ENCODE data around the gene CD8B.
"Not testable (repeated sequence)": the region's sequence is repeated elsewhere in the genome, so short reads cannot be mapped to it uniquely, and the experiment has no call there.

CD8B gene

GRCh38 chr2:86835548-86835889 is 26.2 kb downstream of the CD8B start:
- DNase-seq = not testable (repeated sequence)

DNA sequence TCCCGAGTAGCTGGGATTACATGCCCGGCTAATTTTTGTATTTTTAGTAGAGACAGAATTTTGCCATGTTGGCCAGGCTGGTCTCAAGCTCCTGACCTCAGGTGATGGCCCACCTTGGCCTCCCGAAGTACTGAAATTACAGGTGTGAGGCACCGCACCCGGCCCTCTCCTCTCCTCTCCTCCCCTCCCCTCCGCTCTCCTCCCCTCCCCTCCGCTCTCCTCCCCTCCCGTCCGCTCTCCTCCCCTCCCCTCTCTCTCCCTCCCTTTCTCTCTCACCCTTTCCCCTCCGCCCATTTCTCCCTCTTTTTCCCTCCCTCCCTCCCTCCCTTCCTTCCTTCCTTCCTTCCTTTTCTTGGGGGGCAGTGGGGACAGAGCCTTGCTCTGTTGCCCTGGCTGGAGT is 28.4 kb downstream of the CD8B start:
- DNase-seq = no peak

GRCh38 chr2:86832334-86833096 is 29.2 kb downstream of the CD8B start:
- DNase-seq = no peak

DNA sequence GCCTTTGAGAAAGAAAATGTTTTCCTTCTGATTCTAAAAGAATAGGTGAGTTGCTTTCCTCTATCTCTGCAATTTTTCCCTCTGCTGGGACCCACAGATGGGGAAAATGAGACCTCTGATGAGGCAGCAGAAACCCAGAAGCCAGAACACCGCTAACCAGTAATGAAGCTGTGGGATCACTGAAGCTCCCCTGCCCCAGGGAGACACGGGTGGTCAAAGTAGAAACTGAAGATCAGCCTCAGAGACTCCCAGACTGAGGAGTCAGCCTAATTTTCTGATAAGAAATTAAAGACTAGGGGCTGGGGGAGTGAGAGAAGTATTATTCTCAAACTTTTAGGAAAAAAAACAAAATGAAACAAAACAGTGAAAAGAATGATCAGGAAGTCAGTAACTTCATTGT is 30.1 kb downstream of the CD8B start:
- DNase-seq = no peak

DNA sequence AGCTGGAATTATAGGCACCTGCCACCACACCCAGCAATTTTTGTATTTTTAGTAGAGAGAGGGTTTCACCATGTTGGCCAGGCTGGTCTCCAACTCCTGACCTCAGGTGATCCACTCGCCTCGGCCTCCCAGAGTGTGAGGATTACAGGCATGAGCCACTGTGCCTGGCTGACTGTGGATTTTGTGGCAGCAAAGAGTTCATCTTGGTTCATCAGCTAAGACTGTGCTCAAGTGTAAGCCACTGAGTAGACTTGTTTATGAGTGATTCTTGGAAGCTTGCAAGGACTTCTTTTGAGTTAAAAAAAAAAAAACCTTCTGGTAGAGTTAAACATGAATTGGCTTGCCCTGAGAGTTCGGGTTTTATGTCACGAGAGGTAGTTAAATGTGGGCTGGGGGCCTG is 34.7 kb downstream of the CD8B start:
- DNase-seq = no peak

GRCh38 chr2:86825693-86826381 is 35.8 kb downstream of the CD8B start:
- DNase-seq = peak in 1 of 2 donors; percentile 13

- DNase-seq = peak in 1 of 2 donors; percentile 10
Measured at GRCh38 chr2:86825036-86825692, 36.5 kb downstream of the CD8B start.

GRCh38 chr2:86822668-86823345 is 38.9 kb downstream of the CD8B start:
- DNase-seq = no peak

DNA sequence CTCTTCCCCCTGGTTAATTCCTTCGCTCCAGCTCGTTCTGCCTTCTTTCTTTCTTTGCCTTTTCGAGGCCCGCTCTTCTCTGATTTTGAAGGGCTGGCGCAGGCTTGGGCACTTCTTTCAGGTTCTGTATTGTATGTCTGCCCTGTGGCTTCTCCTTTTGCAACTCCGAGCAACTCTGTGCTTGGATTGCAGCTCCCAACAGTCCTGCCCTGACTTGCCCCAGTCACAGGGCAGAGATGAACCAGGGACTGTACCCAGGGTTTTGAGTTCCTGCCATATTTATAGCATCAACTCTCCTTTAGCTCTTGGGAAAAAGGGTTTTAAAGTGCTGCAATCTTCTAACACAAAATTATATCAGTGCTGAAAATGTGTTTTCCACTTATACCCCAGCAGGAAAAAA is 39.8 kb downstream of the CD8B start:
- no peak for DNase-seq

DNA sequence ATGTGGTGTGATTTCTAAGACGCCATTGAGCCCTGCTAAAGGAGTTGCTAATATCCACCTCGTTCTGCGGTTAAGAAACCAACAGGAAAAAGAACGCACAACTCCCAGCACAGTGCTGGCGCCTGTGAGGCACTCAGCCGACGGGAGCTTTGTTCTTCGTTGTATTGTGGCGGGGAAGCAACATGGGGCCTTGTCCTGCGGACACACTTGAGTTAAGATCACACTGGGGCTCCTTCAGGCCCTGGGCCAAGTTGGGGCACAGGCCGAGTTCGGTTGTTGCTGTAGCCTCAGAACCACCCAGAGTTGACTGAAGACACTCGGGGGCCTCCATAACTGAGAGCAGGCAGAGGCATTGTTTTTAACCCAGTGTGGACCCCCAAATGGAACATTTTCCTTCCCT is 40.4 kb downstream of the CD8B start:
- no peak for DNase-seq

- no peak for DNase-seq
Measured at GRCh38 chr2:86818957-86819356, 42.7 kb downstream of the CD8B start.

DNA sequence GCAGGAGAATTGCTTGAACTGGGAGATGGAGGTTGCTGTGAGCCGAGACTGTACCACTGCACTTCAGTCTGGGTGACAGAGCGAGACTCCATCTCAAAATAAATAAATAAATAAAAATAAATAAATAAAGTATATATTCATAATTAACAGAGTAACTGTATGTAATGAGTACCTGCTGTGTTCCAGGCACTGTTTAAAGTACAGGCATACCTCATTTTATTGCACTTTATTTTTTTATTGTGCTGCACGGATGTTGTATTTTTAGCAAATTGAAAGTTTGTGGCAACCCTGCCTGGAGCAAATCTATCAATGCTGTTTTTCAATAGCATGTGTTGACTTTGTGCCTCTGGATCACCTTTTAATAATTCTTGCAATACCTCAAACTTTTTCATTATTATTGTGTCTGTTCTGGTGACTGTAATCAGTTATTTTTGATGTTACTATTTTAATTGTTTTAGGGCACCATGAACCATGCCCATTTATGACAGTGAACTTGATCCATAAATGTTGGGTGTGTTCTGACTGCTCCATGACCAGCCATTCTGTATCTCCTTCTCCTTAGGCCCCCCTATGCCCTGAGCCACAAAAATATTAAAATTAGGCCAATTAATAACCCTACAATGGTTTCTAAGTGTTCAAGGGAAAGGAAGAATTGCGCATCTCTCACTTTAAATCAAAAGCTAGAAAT is 43.4 kb downstream of the CD8B start:
- no peak for DNase-seq

DNA sequence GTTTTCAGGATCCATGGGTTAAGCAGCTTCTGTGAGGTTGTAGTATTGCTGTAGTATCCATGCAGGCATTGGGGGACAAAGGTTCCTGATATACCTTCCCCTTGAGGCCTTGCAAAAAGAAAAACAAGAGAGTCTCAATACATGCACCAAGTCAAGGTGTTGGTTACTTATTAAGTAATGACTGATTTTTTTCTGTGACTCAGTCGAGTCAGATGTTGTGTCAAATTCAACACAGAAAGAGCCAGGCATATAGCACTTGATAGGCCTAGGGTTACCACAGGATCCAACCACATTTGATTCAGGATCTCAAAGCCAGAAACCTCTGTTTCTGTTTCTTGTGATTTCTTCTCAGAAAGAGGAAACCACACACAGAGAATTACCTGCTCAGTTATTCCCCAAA is 46.1 kb downstream of the CD8B start:
- no peak for DNase-seq

- DNase-seq = no peak
Measured at GRCh38 chr2:86809481-86810121, 52.1 kb downstream of the CD8B start.

GRCh38 chr2:86808315-86809161 is 53.1 kb downstream of the CD8B start:
- DNase-seq = peak; percentile 94

GRCh38 chr2:86807468-86808275 is 54.0 kb downstream of the CD8B start:
- peak in 1 of 2 donors; percentile 40 for DNase-seq

GRCh38 chr2:86807133-86807467 is 54.6 kb downstream of the CD8B start:
- no peak for DNase-seq

- DNase-seq = no peak
Measured at GRCh38 chr2:86806059-86806857, 55.4 kb downstream of the CD8B start.

DNA sequence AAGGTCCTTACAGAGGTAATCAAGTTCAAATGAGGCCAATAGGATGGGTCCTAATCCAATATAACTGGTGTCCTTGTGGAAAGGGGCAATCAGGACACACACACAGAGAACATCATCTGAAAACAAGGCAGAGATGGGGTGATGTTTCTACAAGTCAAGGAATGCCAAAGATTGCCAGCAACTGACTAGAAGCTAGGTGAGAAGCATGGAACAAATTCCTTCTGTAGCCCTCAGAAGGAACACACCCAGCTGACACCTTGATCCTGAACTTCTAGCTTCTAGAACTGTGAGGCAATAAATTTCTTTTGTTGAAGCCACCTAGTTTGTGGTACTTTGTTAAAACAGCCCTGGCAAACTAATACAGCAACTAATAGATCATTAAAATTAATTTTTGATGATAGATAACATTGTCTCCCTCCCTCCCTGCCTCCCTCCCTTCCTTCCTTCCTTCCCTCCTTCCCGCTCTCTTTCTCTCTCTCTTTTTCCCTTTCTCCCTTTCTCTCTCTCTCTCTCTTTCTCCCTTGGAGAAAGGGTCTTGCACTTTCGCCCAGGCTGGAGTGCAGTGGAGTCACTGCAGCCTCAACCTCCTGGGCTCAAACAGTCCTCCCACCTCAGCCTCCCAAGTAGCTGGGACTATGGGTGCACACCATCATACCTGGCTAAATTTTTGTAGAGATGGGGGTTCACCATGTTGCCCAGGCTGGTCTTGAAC is 60.7 kb downstream of the CD8B start:
- DNase-seq = no peak
